Measurements from ENCODE around the gene ITPR2.

GRCh38 chr12:26507613-26508012 is 325.4 kb downstream of the ITPR2 start:
- no peak for TF ChIP-seq CTCF (conservative IDR thresholded peaks at IDR 0.05; ENCODE audit: low read length)
- no peak for TF ChIP-seq EZH2phosphoT487 (IDR thresholded peaks at IDR 0.05; ENCODE audit: borderline replicate concordance, low read depth, low read length)
